Transverse colon (tissue), 4 donors: ENCODE measurements around the gene CHST5.

ENCODE experiments used
- EP300 ChIP-seq: sonication (generic); formaldehyde crosslinking; IDR thresholded peaks from one replicate; pipeline ENCODE4 v1.6.1; 2017; ENCODE audit warnings: antibody characterized with exemption, low read depth
- POLR2AphosphoS5 ChIP-seq, 3 donors: sonication (generic); formaldehyde crosslinking; IDR thresholded peaks; one replicate each; pipeline ENCODE4 v1.6.1; 2016; ENCODE audit warnings: antibody characterized with exemption in 3 of 3
- TF ChIP-seq, protein P1 (sequence below), 5 experiments: fragments of 200-600 bp in 3 of 5; fragments of 450-650 bp in 2 of 5; sonication (generic) in 3 of 5; IDR thresholded peaks; 1 replicate in 2 of 5; 2 replicates in 3 of 5; pipeline ENCODE4 v1.5.1; 2016 to 2017; ENCODE audit warnings: antibody characterized with exemption in 5 of 5, inconsistent platforms in 3 of 5, mild to moderate bottlenecking in 2 of 5, moderate library complexity in 1 of 5

DNA sequence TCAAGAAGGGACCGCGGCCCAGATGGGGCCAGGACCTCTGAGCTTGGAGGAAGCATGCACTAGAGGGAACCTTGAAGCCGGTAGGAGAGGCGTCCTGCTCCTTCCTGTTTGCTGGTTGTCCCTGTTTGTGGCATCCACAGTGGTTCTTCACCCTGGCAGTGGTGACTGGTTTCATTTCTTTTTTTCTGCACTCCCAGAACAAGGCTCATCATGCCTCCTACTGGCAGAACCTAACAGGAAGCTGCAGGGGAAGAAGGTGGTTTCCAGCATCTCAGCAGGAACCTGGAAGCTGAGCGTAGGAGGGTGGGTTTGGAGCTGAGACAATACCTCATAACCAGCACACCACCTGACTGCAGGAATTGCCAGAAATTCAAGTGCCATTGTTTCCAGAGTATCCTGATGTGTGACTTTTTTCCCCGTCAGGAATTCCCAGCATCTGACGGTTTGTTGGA, 14.3 kb upstream of the CHST5 start:
- TF ChIP-seq, protein P1, sequence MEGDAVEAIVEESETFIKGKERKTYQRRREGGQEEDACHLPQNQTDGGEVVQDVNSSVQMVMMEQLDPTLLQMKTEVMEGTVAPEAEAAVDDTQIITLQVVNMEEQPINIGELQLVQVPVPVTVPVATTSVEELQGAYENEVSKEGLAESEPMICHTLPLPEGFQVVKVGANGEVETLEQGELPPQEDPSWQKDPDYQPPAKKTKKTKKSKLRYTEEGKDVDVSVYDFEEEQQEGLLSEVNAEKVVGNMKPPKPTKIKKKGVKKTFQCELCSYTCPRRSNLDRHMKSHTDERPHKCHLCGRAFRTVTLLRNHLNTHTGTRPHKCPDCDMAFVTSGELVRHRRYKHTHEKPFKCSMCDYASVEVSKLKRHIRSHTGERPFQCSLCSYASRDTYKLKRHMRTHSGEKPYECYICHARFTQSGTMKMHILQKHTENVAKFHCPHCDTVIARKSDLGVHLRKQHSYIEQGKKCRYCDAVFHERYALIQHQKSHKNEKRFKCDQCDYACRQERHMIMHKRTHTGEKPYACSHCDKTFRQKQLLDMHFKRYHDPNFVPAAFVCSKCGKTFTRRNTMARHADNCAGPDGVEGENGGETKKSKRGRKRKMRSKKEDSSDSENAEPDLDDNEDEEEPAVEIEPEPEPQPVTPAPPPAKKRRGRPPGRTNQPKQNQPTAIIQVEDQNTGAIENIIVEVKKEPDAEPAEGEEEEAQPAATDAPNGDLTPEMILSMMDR (IDR thresholded peaks at IDR 0.05), result peak; percentile 39 to 86 (median 61)
- no peak for TF ChIP-seq POLR2AphosphoS5 (IDR thresholded peaks at IDR 0.05)
- no peak for TF ChIP-seq EP300
